NCI-H1436 treated with DMSO at 0.1 percent for 48 hours (cell line): ENCODE measurements around the gene KIRREL3.

ENCODE experiments used
- DNase-seq: peaks from one replicate; lab custom pipeline; 2025; lab: John Stamatoyannopoulos, UW

Gene KIRREL3

DNA sequence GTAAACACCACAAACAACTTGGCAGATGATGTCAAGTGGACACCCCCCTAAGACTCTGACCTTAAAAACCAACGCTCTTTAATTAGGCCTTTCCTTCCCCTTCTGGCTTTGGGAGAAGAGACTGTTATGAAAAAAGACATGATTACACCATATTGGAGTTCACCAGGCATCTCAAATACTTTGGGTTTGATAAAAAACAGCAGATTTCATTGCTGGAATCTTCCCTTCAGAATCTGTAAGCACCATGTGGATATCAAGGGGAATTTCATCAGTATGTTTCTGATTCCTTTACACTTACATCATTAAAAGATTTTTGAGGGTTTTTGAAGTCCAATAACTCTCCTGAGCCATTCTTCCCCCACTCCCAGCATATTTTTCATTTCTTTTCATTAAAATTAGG, 85.6 kb downstream of the KIRREL3 start:
- DNase-seq, result no peak

DNA sequence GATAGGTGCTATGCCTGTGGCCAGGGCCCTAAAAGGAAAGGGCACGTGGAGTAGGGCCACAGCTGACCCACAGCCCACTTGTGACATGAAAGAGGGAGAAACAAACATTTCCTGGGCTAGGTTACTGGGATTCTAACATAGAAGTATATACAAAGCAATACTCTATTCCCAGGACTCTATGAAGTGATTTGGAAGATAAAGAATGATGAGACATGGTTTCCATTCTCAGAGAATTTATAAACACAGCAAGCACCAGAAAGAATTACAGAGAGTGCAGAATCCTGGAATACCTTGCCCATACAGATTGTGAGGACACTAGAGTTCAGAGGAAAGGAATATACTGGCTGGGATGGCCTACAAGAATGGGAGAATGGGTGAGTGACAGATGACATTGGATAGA, 86.4 kb downstream of the KIRREL3 start:
- DNase-seq, result no peak

DNA sequence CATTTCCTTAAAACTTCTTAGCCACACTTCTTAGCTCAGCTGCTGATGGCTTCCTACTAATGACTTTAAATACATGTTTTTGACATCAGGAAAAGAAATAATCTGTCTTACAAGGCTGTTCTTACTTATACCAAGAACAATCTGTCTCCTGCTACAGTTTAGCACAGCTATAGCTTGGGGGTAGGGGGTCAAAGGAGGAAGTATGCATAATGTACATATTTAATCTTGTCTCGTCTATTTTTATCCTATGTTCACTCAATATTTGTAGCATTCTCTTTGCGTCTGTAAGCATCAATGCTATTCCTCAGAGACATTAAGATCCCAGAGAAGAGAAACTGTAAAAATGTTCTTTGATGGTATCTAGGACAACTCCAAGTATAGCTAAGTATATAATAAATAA, 96.0 kb downstream of the KIRREL3 start:
- no peak for DNase-seq

- DNase-seq, result no peak
Measured at GRCh38 chr11:126901783-126902182, 98.8 kb downstream of the KIRREL3 start.

GRCh38 chr11:126899961-126900748, 100.4 kb downstream of the KIRREL3 start:
- no peak for DNase-seq

DNA sequence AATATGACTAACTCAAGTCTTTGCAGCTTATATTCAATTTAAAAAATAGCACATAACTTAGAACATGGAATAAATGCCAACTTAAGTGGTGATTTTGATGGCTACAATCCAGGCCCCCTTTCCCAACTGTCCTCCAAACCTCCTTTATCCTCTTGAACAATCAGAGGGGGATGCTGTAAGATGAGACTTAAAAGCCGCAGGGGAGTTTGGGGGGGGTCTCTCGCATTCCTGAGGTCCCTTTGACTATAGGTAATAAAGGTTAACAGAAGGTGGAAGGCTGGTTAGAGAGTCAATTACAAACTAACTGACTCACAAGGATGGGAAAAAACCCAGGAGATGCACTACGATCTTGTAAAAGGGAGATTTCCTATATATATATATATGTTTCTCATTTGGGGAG, 101.8 kb downstream of the KIRREL3 start:
- no peak for DNase-seq

GRCh38 chr11:126897430-126897829, 103.1 kb downstream of the KIRREL3 start:
- DNase-seq, result no peak

DNA sequence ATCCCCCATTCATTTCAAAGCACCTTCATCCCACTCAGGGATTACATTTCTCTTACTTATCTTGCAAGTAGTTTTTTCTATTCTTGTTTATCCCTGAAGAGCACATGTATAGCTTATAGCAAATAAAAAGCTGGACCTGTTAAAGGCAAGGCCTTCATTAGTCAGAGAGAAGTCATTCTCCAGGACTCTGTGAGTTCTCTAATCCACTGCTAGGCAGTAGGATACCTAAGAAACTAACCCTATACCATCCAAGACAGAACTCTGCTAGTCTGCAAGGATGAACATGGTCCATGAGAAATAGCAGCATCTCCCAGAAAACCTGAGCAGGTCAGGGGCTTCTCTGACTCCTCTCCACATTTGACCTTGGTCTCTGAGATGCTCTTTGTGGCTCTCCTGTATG, 104.5 kb downstream of the KIRREL3 start:
- DNase-seq, result no peak

GRCh38 chr11:126893796-126894195, 106.8 kb downstream of the KIRREL3 start:
- DNase-seq, result no peak

DNA sequence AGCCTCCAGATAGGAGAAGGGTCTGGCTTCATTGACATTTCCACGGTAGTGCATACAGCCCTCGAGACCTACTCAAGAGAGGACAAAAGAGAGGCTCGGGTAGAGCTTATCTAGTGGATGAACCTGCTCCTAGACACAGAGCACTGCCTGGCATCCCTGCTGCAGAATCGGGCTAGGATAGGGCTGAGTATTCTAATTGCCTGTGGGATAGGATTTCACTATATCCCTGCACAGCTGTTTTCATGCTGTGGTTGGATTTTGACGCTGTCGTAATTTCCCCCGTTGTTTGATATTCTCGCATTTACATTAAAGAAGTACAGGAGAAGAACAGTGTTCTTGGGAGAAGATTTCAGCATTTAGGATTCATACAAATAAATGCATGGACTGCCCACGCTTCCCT, 107.8 kb downstream of the KIRREL3 start:
- no peak for DNase-seq

- DNase-seq, result no peak
Measured at GRCh38 chr11:126891556-126892217, 108.9 kb downstream of the KIRREL3 start.

DNA sequence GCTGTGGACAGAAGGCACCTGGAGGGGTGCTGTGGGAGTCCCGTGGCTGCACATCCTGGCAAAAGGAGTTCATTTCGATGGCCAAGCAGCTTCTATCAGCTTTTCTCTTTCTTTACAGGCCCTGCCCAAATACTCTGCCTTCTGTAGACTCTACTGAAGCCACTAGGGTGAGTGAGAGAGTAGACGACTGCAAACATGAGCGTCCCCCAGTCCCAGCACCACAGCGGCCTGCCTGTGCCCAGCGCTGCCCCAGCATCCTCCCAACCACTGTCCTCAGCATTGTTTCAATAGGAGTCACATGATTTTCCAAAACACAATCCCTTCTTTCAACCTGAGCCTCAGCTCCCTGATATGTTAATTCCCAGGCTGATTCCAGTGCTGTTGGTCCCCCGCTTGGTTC, 110.0 kb downstream of the KIRREL3 start:
- DNase-seq, result no peak

DNA sequence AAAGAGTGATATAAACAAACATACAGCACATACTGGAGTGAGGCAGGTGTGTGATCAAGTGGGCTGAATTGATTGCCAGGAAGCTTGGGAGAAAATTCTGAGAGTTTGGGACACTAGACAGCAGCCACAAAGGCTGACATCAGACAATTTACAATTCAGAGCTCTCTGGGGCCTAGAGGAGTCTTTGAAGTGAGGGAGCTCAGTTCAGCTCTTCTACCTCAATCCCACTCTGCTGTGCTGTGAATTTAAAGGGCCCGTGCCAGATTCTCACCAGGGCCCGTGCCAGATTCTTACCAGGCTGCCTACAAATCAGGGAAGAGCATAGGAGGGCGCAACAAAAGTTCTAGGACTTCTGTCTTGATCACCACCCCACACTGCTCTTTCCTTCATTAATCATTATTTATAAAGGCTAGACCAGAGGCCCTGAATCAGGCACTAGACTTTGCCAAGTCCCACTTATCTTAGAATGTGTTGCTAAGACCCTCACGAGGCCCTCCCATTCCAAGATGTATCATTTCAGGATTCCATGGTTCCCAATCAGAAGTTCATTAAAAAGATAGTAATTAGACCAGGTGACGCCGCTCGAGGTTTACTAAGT, 112.4 kb downstream of the KIRREL3 start:
- no peak for DNase-seq

- DNase-seq, result no peak
Measured at GRCh38 chr11:126886636-126887035, 113.9 kb downstream of the KIRREL3 start.

GRCh38 chr11:126886085-126886484, 114.5 kb downstream of the KIRREL3 start:
- no peak for DNase-seq

- DNase-seq, result no peak
Measured at GRCh38 chr11:126884594-126884993, 116.0 kb downstream of the KIRREL3 start.

DNA sequence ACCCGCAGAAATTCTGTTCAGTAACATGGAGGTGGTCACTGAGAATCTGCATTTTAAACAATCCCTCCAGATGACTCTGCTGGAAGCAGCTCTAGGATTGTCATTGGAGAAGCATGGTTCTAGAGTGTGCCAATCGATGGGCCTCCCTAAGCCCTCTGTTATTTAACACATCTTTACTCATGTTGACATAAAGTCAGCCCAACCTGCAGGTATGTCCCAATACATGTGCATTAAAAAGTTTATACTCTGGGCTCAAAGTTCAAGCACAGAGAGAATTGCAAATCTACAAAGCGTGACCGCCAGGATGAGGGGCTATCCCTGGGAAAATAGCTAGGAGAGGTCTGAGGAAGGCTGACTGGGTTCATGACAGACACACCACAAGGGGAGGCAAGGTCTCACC, 116.4 kb downstream of the KIRREL3 start:
- DNase-seq, result no peak

GRCh38 chr11:126880872-126881271, 119.7 kb downstream of the KIRREL3 start:
- DNase-seq, result no peak

- no peak for DNase-seq
Measured at GRCh38 chr11:126879516-126879915, 121.1 kb downstream of the KIRREL3 start.

DNA sequence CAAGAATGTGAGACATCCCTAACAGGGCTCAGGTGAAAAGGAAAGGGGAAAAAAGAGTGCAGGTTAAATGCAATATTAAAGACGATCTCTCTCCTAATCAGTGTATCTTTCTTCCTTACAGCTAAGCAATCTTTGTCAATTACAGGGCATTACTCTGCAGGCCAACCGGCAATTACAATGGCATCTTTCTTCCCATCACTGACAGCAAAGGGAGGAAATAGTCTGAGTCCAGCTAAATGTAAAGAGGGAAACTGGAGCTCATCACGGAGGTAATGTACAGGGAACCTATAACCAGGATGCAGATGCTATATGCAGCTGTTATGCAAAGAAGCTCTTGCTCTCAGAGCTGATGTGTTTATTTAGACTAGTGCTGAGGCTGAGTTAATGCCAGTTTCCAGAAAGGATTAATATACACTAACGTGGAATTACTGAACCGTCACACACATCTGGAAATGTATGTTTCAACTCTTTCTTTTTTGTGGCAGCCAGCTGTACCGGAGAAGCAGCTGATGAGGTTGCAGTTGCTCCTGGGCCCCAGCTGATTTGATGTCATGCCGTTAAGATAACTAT, 121.6 kb downstream of the KIRREL3 start:
- no peak for DNase-seq

- no peak for DNase-seq
Measured at GRCh38 chr11:126874831-126875230, 125.7 kb downstream of the KIRREL3 start.

- no peak for DNase-seq
Measured at GRCh38 chr11:126874276-126874675, 126.3 kb downstream of the KIRREL3 start.

DNA sequence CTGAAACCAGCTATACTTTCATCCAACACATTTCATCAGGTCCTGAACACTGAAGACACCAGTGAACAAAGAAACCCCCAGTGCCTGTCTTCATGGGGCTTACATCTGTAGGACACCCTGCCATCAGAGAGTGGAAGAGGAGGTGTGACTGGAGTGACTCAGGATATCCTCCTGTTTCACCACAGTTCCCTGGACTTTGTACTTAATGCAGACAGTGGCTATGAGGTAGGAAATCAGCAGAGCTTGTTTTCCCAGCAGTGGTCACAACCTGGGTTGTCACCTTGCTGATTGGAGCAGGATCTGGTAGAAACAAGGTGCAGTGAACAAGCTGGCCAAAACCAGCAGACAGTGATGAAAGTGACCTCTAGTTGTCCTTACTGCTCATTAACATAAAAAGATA, 128.8 kb downstream of the KIRREL3 start:
- no peak for DNase-seq
